PC-3 (cell line): ENCODE data around the gene RSL1D1.

Experiments used
- CTCF ChIP-seq: fragments of 300-600 bp; sonication (generic); conservative IDR thresholded peaks from 2 replicates; pipeline ENCODE4 v1.5.1; 2017; ENCODE audit warnings: antibody characterized with exemption, low read depth, mild to moderate bottlenecking, low read length
- EZH2 ChIP-seq: fragments of 300-600 bp; sonication (generic); IDR thresholded peaks from one replicate; pipeline ENCODE4 v1.6.1; 2017; ENCODE audit warnings: antibody characterized with exemption, mild to moderate bottlenecking, low read length; ENCODE audit not compliant: unreplicated experiment
- EZH2phosphoT487 ChIP-seq: fragments of 300-600 bp; sonication (generic); IDR thresholded peaks from 2 replicates; pipeline ENCODE4 v1.6.1; 2018; ENCODE audit warnings: mild to moderate bottlenecking, antibody characterized with exemption, low read length, borderline replicate concordance

- TF ChIP-seq CTCF (no peak), EZH2phosphoT487 (no peak), EZH2 (no peak)
Observed at GRCh38 chr16:11806721-11807120, 44.6 kb downstream of the RSL1D1 start.
